Lung (tissue), 12 donors: Measurements from ENCODE around the gene SMARCA4. TPM values are rescaled to one million over a fixed set of nuclear protein-coding genes. Genes with fewer than 3 reads are reported as not detected.

ENCODE experiments used
- ATAC-seq: fragments of 200-7000 bp; cut with Tn5 transposase; one replicate; pipeline ENCODE4 v1.9.1; 2020; ENCODE audit warnings: moderate number of reproducible peaks; ENCODE audit not compliant: insufficient read depth, low FRiP score
- DNase-seq, 3 donors: peaks; one replicate each; pipeline ENCODE4 v3.0.0-alpha.2; 2013 to 2017
- H3K27ac ChIP-seq, 2 donors: one replicate each; pipeline ENCODE4 v1.5.1; 2013; ENCODE audit warnings: mild to moderate bottlenecking in 2 of 2, moderate library complexity in 2 of 2, control low read depth in 1 of 2, inconsistent platforms in 1 of 2, low read depth in 1 of 2, low read length in 1 of 2
- H3K27me3 ChIP-seq, 3 donors: one replicate each; pipeline ENCODE4 v1.5.1; 2013; ENCODE audit warnings: low read length in 2 of 3; ENCODE audit not compliant: control insufficient read depth in 3 of 3, insufficient read depth in 3 of 3
- H3K36me3 ChIP-seq, 4 donors: one replicate each; pipeline ENCODE4 v1.5.1; 2013; ENCODE audit warnings: low read length in 4 of 4, mild to moderate bottlenecking in 1 of 4, moderate library complexity in 1 of 4; ENCODE audit not compliant: control insufficient read depth in 4 of 4, insufficient read depth in 4 of 4
- H3K4me1 ChIP-seq, 5 donors: one replicate each; pipeline ENCODE4 v1.5.1; 2013; ENCODE audit warnings: low read length in 5 of 5, mild to moderate bottlenecking in 2 of 5, moderate library complexity in 1 of 5; ENCODE audit not compliant: control insufficient read depth in 5 of 5, insufficient read depth in 5 of 5
- H3K4me3 ChIP-seq: one replicate; pipeline ENCODE4 v1.5.1; 2013; ENCODE audit warnings: mild to moderate bottlenecking, control low read depth, moderate library complexity
- H3K9ac ChIP-seq, 2 donors: one replicate each; pipeline ENCODE4 v1.5.1; 2013; ENCODE audit warnings: low read length in 2 of 2, control low read depth in 1 of 2; ENCODE audit not compliant: insufficient read depth in 1 of 2
- H3K9me3 ChIP-seq, 4 donors: one replicate each; pipeline ENCODE4 v1.5.1; 2013; ENCODE audit warnings: low read length in 3 of 4, mild to moderate bottlenecking in 1 of 4, moderate library complexity in 1 of 4; ENCODE audit not compliant: control insufficient read depth in 4 of 4, insufficient read depth in 3 of 4
- WGBS, 2 donors: extraction: QIAGEN DNeasy Blood & Tissue Kit; methylation state at CpG; one replicate each; pipeline ENCODE4 v1.1.7; 2013; 5-methylcytosine and 5-hydroxymethylcytosine counted together
- polyA plus RNA-seq, 2 donors: library from polyadenylated mRNA; stranded (reverse); fragments of 200-250 nt; gene quantifications; one replicate each; pipeline ENCODE4 v1.2.1, GENCODE V29; 2013
- total RNA-seq, 2 donors: library from RNA; depleted of rRNA in 1 of 2; stranded (reverse); fragments of >200 nt in 1 of 2; gene quantifications; one replicate each; pipeline ENCODE4 v1.2.1, GENCODE V29; 2014 to 2021
- TF ChIP-seq, protein P1 (sequence below): IDR thresholded peaks from 2 replicates; pipeline ENCODE4 v1.5.1; 2012; ENCODE audit warnings: mild to moderate bottlenecking; ENCODE audit errors: control extremely low read depth, extremely low read depth
- donor health status: control.
- donor health status: control.
- donor health status: Bipolar disorder and iron deficiency.
- donor health status: healthy.
- donor health status: DM: yes; HTN: yes; CAD: no.

SMARCA4 gene
- total and polyA plus RNA-seq, 4 donors, result 52.3 to 116 (median 91.1) TPM

DNA sequence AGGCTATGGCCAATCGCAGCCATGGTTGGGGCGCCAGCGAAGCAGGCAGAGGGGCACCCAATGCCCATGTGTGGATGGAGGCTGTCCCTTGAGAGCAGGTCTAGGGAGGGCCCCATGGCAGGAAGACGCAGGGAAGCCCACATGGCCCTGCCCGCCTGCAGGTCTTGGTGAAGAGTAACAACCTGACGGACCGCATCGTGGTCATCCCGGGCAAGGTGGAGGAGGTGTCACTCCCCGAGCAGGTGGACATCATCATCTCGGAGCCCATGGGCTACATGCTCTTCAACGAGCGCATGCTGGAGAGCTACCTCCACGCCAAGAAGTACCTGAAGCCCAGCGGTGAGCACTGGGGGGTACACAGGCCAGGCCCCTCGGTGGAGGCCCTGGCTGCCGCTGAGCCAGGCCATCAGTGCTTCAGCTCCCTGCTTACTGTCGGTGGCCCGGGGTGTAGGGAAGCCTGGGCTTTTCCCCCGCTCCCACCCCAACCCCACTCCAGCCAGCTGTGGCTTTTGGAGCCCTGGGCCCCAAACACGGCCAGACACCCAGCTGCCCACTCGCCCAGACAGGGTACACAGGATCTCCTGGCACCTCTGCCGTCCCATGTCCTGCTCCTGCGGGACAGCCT is 47.0 kb upstream of the SMARCA4 start:
- Histone ChIP-seq H3K27ac (no peak overlapping the region), H3K4me1 (no peaks in the 10 kb centered on the region), H3K9ac (no peak overlapping the region), H3K4me3 (no peak overlapping the region), H3K36me3 (peaks cover 12 to 47% (median 24%) of the 10 kb centered on the region in 4 donors), H3K27me3 (no peaks in the 10 kb centered on the region), H3K9me3 (no peaks in the 10 kb centered on the region)
- 93 to 97% methylated on average over 24 of the region's 24 CpGs for WGBS, 2 donors
- ATAC-seq, result no peak
- TF ChIP-seq, protein P1, sequence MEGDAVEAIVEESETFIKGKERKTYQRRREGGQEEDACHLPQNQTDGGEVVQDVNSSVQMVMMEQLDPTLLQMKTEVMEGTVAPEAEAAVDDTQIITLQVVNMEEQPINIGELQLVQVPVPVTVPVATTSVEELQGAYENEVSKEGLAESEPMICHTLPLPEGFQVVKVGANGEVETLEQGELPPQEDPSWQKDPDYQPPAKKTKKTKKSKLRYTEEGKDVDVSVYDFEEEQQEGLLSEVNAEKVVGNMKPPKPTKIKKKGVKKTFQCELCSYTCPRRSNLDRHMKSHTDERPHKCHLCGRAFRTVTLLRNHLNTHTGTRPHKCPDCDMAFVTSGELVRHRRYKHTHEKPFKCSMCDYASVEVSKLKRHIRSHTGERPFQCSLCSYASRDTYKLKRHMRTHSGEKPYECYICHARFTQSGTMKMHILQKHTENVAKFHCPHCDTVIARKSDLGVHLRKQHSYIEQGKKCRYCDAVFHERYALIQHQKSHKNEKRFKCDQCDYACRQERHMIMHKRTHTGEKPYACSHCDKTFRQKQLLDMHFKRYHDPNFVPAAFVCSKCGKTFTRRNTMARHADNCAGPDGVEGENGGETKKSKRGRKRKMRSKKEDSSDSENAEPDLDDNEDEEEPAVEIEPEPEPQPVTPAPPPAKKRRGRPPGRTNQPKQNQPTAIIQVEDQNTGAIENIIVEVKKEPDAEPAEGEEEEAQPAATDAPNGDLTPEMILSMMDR, result no peak
- no peak for DNase-seq

DNA sequence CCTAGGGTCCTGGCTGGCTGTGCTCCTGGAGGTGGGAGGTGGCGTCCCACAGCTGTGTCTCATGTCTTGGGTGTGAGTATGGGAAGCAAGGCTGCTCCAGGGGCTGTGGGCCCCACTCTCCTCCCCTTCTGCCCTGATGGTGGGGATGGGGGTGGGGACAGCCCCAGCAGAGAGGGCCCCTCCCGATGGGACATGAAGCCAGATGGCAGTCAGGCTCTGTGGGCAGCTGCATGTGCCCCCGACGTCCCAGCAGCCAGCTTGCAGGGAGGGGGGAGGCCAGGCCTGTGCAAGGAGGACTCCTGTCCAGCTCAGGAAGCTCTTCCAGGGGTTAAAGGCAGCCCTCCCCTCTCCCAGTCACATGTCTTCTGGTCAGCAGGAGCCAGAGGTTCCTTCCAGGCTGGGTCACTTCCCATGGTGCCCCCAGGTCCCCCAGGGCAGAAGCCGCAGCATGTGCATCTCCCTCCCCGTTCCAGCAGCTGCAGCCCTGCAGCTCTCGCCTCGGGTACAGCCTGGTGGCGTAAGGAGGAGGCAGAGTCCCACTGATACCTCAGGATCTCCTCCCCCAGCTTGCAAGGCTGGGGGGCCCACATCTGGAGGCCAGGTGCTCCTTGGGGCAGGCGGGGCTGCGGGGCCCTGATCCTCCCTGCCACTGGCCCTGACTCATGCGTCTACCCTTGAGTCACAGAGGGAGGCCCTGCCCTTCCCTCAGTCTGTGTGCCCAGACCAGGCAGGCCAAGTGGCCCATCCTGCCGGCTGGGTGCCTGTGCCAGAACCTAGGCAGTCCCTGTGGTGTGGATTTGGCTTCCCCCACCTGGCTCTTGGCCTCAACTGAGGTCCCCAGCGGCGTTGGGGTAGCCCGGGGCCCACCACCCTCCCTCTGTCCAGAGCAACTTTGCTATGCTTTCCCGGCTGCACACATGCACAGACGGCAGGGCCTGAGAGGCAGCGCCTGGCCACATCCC is 45.4 kb upstream of the SMARCA4 start:
- DNase-seq (no peak), ATAC-seq (no peak)
- H3K4me1 ChIP-seq, result no peaks in the 10 kb centered on the region
- no peak overlapping the region for H3K9ac ChIP-seq
- no peak overlapping the region for H3K4me3 ChIP-seq
- H3K27me3 ChIP-seq, result no peaks in the 10 kb centered on the region
- TF ChIP-seq, protein P1, result no peak
- no peaks in the 10 kb centered on the region for H3K9me3 ChIP-seq
- H3K36me3 ChIP-seq, result peaks cover 12 to 56% (median 27%) of the 10 kb centered on the region in 4 donors
- H3K27ac ChIP-seq, result no peak overlapping the region
- 92 to 95% methylated on average over 19 of the region's 19 CpGs for WGBS, 2 donors

DNA sequence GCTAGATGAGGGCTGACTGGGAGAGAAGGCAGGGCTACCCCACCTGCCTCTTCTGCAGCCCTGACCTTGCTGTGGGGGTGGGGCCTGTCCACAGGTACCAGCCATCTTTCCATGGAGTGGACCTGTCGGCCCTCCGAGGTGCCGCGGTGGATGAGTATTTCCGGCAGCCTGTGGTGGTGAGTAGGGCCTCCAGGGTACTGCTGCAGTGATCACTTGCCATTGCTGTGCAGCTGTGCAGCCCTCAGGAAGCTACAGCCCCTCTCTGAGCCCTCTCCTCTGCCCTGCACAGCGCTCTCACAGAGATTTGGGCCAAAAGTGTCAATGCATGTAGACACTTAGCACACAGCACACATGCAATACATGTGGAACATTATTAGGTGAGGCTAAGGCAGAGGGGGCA is 44.2 kb upstream of the SMARCA4 start:
- peaks cover 13 to 60% (median 29%) of the 10 kb centered on the region in 4 donors for H3K36me3 ChIP-seq
- DNase-seq, result no peak
- TF ChIP-seq, protein P1, result no peak
- no peak overlapping the region for H3K4me3 ChIP-seq
- WGBS, 2 donors, result 96 to 100% methylated on average over 6 of the region's 6 CpGs
- H3K4me1 ChIP-seq, result no peaks in the 10 kb centered on the region
- no peak overlapping the region for H3K9ac ChIP-seq
- H3K27ac ChIP-seq, result no peak overlapping the region
- H3K9me3 ChIP-seq, result no peaks in the 10 kb centered on the region
- no peak for ATAC-seq
- H3K27me3 ChIP-seq, result no peaks in the 10 kb centered on the region
